Measurements from ENCODE around the gene ISCA1.

GRCh38 chr9:86263876-86264275 lies 18.5 kb downstream of the ISCA1 start:
- TF ChIP-seq CTCF (IDR thresholded peaks at IDR 0.05 in 2 of 3, conservative IDR thresholded peaks at IDR 0.05 in 1 of 3; ENCODE audit: control insufficient read depth in 2 of 3, extremely low read depth in 1 of 3, insufficient read depth in 1 of 3, low read depth in 3 of 3, low read length in 3 of 3): no peak
- TF ChIP-seq ATF3 (IDR thresholded peaks at IDR 0.05; ENCODE audit: borderline replicate concordance, extremely low read depth, low read depth, low read length): no peak
- TF ChIP-seq EP300 (IDR thresholded peaks at IDR 0.05; ENCODE audit: borderline replicate concordance in 1 of 2, control insufficient read depth in 1 of 2, low read depth in 2 of 2, low read length in 2 of 2): no peak
- no peak for TF ChIP-seq MXI1 (IDR thresholded peaks at IDR 0.05; ENCODE audit: low read depth, low read length)
- TF ChIP-seq REST (IDR thresholded peaks at IDR 0.05; ENCODE audit: low read depth, low read length): no peak
- TF ChIP-seq STAT1 (conservative IDR thresholded peaks at IDR 0.05): no peak
- TF ChIP-seq USF2 (IDR thresholded peaks at IDR 0.05; ENCODE audit: borderline replicate concordance, low read depth, low read length): no peak
- no peak for TF ChIP-seq RAD21 (IDR thresholded peaks at IDR 0.05; ENCODE audit: insufficient read depth, low read depth, low read length)
- TF ChIP-seq POLR2AphosphoS2 (IDR thresholded peaks at IDR 0.05; ENCODE audit: low read depth, low read length): no peak
- no peak for TF ChIP-seq EZH2 (IDR thresholded peaks at IDR 0.05; ENCODE audit: borderline replicate concordance, control insufficient read depth, low read depth, low read length)
- TF ChIP-seq POLR2AphosphoS5 (IDR thresholded peaks at IDR 0.05; ENCODE audit: low read length): no peak

Measured in GM12878 (cell line).